Measurements from ENCODE around the gene SKAP2.

Gene SKAP2

DNA sequence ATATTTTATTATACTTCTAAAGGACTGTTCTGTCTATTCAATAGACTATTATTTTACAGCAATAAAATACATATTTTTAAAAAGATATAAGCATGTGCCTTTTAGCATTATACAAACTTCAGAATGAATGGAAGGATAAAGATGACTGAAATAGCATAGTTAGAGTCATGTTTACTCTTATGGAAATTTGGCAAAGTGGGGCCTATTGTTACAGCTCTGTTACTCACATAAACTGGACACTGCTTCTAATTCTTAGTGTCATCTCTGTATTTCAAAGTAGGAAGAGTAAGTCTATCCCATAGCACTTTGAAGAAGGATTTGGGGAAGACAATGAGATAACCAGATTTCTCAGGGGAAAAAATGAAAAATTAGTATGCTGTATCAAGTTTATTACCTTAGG is 168.2 kb downstream of the SKAP2 start:
- H3K27me3 ChIP-seq (ENCODE audit: insufficient read depth, low read length, poor library complexity): no peaks in the 10 kb centered on the region
- no peak for TF ChIP-seq EZH2 (IDR thresholded peaks at IDR 0.05; ENCODE audit: borderline replicate concordance, low read depth, low read length, severe bottlenecking)
- TF ChIP-seq, protein P1, sequence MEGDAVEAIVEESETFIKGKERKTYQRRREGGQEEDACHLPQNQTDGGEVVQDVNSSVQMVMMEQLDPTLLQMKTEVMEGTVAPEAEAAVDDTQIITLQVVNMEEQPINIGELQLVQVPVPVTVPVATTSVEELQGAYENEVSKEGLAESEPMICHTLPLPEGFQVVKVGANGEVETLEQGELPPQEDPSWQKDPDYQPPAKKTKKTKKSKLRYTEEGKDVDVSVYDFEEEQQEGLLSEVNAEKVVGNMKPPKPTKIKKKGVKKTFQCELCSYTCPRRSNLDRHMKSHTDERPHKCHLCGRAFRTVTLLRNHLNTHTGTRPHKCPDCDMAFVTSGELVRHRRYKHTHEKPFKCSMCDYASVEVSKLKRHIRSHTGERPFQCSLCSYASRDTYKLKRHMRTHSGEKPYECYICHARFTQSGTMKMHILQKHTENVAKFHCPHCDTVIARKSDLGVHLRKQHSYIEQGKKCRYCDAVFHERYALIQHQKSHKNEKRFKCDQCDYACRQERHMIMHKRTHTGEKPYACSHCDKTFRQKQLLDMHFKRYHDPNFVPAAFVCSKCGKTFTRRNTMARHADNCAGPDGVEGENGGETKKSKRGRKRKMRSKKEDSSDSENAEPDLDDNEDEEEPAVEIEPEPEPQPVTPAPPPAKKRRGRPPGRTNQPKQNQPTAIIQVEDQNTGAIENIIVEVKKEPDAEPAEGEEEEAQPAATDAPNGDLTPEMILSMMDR (IDR thresholded peaks at IDR 0.05; ENCODE audit: borderline replicate concordance, extremely low read depth, low read length, poor library complexity, severe bottlenecking): no peak
- no peaks in the 10 kb centered on the region for H3K9me3 ChIP-seq (ENCODE audit: insufficient read depth, low read length, severe bottlenecking)
- no peak overlapping the region for H3K9ac ChIP-seq (ENCODE audit: low read depth, low read length)
- H3K4me1 ChIP-seq (ENCODE audit: insufficient read depth, low read length): no peaks in the 10 kb centered on the region
- no peaks in the 10 kb centered on the region for H3K36me3 ChIP-seq (ENCODE audit: insufficient read depth, low read length)
- no peaks in the 10 kb centered on the region for H3K79me2 ChIP-seq (ENCODE audit: insufficient read depth, low read length)
- no peak for DNase-seq
- H3K4me3 ChIP-seq (ENCODE audit: low read depth in 1 of 2, low read length in 2 of 2): no peak overlapping the region
- no peak overlapping the region for H3K4me2 ChIP-seq (ENCODE audit: insufficient read depth, low read length)
- H4K20me1 ChIP-seq (ENCODE audit: insufficient read depth, low read length): no peaks in the 10 kb centered on the region
- H2AFZ ChIP-seq (ENCODE audit: low read depth, low read length): no peak overlapping the region
- H3K27ac ChIP-seq (ENCODE audit: low read length): no peak overlapping the region
- ATAC-seq (ENCODE audit: insufficient read depth, low read depth): no peak

DNA sequence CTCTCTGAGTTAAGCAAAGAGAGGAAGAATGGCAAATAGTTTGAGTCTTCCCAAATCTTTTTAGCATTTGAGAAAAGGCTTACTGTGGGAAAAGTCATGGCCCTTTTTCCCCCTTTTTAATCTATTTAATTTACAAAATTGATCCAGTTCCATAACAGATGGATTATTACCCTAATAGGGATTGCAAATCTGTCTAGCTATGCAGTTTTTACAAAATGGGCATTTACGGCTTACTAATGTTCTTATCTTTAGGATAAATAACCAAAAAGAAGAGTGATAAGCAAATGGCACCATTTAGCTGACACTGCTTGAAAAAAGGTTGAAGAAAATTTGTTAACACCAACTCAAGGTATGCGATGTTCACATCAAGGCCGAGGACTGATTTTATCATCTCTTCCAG is 169.7 kb downstream of the SKAP2 start:
- Histone ChIP-seq H3K36me3 (ENCODE audit: insufficient read depth, low read length) (no peaks in the 10 kb centered on the region), H3K9ac (ENCODE audit: low read depth, low read length) (no peak overlapping the region), H3K27ac (ENCODE audit: low read length) (no peak overlapping the region), H3K4me3 (ENCODE audit: low read depth in 1 of 2, low read length in 2 of 2) (no peak overlapping the region), H3K4me1 (ENCODE audit: insufficient read depth, low read length) (no peaks in the 10 kb centered on the region), H3K79me2 (ENCODE audit: insufficient read depth, low read length) (no peaks in the 10 kb centered on the region), H4K20me1 (ENCODE audit: insufficient read depth, low read length) (no peaks in the 10 kb centered on the region), H2AFZ (ENCODE audit: low read depth, low read length) (no peak overlapping the region), H3K27me3 (ENCODE audit: insufficient read depth, low read length, poor library complexity) (no peaks in the 10 kb centered on the region), H3K4me2 (ENCODE audit: insufficient read depth, low read length) (no peak overlapping the region), H3K9me3 (ENCODE audit: insufficient read depth, low read length, severe bottlenecking) (no peaks in the 10 kb centered on the region)
- DNase-seq (no peak), ATAC-seq (ENCODE audit: insufficient read depth, low read depth) (no peak)
- TF ChIP-seq, protein P1 (IDR thresholded peaks at IDR 0.05; ENCODE audit: borderline replicate concordance, extremely low read depth, low read length, poor library complexity, severe bottlenecking): no peak

DNA sequence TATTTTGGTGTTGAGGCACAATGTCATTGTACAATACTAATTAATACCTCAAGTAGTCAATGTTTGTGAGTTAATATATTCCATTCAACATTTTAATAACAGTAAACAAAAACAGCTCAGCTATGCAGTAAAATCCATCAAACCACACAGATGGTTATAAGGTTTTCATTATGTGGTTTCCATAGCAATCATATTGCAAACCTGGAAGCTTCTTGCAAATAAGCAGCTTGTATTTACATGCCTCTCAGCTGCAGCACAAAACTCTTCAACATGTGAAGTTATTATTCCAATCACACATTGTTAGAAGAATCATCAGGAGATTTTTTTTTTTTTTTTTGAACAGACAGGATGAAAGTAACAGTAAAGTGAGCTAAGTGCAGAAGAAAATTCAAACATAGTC is 170.2 kb downstream of the SKAP2 start:
- no peak overlapping the region for H3K27ac ChIP-seq (ENCODE audit: low read length)
- ATAC-seq (ENCODE audit: insufficient read depth, low read depth): no peak
- H3K4me3 ChIP-seq (ENCODE audit: low read depth in 1 of 2, low read length in 2 of 2): no peak overlapping the region
- no peaks in the 10 kb centered on the region for H3K36me3 ChIP-seq (ENCODE audit: insufficient read depth, low read length)
- no peaks in the 10 kb centered on the region for H4K20me1 ChIP-seq (ENCODE audit: insufficient read depth, low read length)
- H3K79me2 ChIP-seq (ENCODE audit: insufficient read depth, low read length): no peaks in the 10 kb centered on the region
- H3K4me1 ChIP-seq (ENCODE audit: insufficient read depth, low read length): no peaks in the 10 kb centered on the region
- DNase-seq: no peak
- H3K9me3 ChIP-seq (ENCODE audit: insufficient read depth, low read length, severe bottlenecking): no peaks in the 10 kb centered on the region
- H3K27me3 ChIP-seq (ENCODE audit: insufficient read depth, low read length, poor library complexity): no peaks in the 10 kb centered on the region
- TF ChIP-seq, protein P1 (IDR thresholded peaks at IDR 0.05; ENCODE audit: borderline replicate concordance, extremely low read depth, low read length, poor library complexity, severe bottlenecking): no peak
- no peak for TF ChIP-seq EZH2 (IDR thresholded peaks at IDR 0.05; ENCODE audit: borderline replicate concordance, low read depth, low read length, severe bottlenecking)
- H3K9ac ChIP-seq (ENCODE audit: low read depth, low read length): no peak overlapping the region
- H3K4me2 ChIP-seq (ENCODE audit: insufficient read depth, low read length): no peak overlapping the region
- no peak overlapping the region for H2AFZ ChIP-seq (ENCODE audit: low read depth, low read length)

DNA sequence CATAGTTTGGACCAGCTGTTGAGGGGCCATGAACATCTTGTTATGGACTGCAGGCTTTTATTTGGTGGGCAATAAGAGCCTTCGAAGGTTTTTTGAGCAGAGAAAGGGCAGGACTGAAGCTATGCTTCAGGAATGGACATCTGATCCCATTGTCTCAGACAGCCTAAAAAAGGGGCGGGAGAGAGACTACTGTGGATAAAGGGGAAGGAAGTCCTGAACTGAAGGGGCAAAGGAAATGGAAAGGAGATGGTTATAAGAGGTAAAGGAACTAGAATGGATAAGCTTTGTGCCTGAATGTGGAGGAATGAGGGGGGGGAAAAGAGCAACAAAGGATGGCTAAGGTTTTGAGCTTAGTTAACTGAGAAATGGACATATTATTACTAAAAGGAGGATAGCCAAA is 172.5 kb downstream of the SKAP2 start:
- no peaks in the 10 kb centered on the region for H3K79me2 ChIP-seq (ENCODE audit: insufficient read depth, low read length)
- H3K36me3 ChIP-seq (ENCODE audit: insufficient read depth, low read length): no peaks in the 10 kb centered on the region
- no peak overlapping the region for H2AFZ ChIP-seq (ENCODE audit: low read depth, low read length)
- no peak for ATAC-seq (ENCODE audit: insufficient read depth, low read depth)
- no peaks in the 10 kb centered on the region for H3K4me1 ChIP-seq (ENCODE audit: insufficient read depth, low read length)
- TF ChIP-seq EZH2 (IDR thresholded peaks at IDR 0.05; ENCODE audit: borderline replicate concordance, low read depth, low read length, severe bottlenecking): no peak
- TF ChIP-seq, protein P1 (IDR thresholded peaks at IDR 0.05; ENCODE audit: borderline replicate concordance, extremely low read depth, low read length, poor library complexity, severe bottlenecking): no peak
- H3K27me3 ChIP-seq (ENCODE audit: insufficient read depth, low read length, poor library complexity): no peaks in the 10 kb centered on the region
- no peak overlapping the region for H3K9ac ChIP-seq (ENCODE audit: low read depth, low read length)
- no peak for DNase-seq
- no peaks in the 10 kb centered on the region for H3K9me3 ChIP-seq (ENCODE audit: insufficient read depth, low read length, severe bottlenecking)
- H4K20me1 ChIP-seq (ENCODE audit: insufficient read depth, low read length): no peaks in the 10 kb centered on the region
- H3K27ac ChIP-seq (ENCODE audit: low read length): no peak overlapping the region
- no peak overlapping the region for H3K4me3 ChIP-seq (ENCODE audit: low read depth in 1 of 2, low read length in 2 of 2)
- no peak overlapping the region for H3K4me2 ChIP-seq (ENCODE audit: insufficient read depth, low read length)
